ENCODE measurements around the gene OXCT2. TPM values are rescaled to one million over a fixed set of nuclear protein-coding genes. Genes with fewer than 3 reads are reported as not detected.
"Not testable (repeated sequence)": the region's sequence is repeated elsewhere in the genome, so short reads cannot be mapped to it uniquely, and the experiment has no call there.

The OXCT2 gene
- total RNA-seq (2016; rRNA removed; fragmentation: Illumina TruSeq; extraction: Trizol) (0.33 TPM in 1 of 2 replicates, not detected in the other), polyA plus RNA-seq (2011; rRNA removed) (0.21 and 0.26 TPM in 2 replicates), polyA minus RNA-seq (2011; rRNA and poly(A)+ RNA removed; ENCODE audit: low replicate concordance) (0.22 and 1.3 TPM in 2 replicates), Bru-seq, nascent RNA (percentile 35 among the genes with signal in this experiment), BruChase-seq, experiment 1, labeled RNA remaining after a 6-hour chase (percentile 43 among the genes with signal in this experiment), BruChase-seq, experiment 2, labeled RNA remaining after a 2-hour chase (percentile 36 among the genes with signal in this experiment)
- not detected in 2 replicates for total RNA-seq (2016; cell fraction: cytosol; rRNA removed; fragmentation: Illumina TruSeq; extraction: Trizol; ENCODE audit: low read depth)
- 0.43 TPM in 1 of 2 replicates, not detected in the other for total RNA-seq (2016; cell fraction: insoluble cytoplasmic fraction; rRNA removed; fragmentation: Illumina TruSeq; extraction: Trizol)
- 0.12 and 0.17 TPM in 2 replicates for total RNA-seq (2016; cell fraction: membrane; rRNA removed; fragmentation: Illumina TruSeq; extraction: Trizol)
- total RNA-seq (2016; cell fraction: nucleus; rRNA removed; fragmentation: Illumina TruSeq; extraction: Trizol): 0.22 and 0.34 TPM in 2 replicates
- polyA plus RNA-seq (2011; cell fraction: cytosol; rRNA removed): 0.18 and 0.31 TPM in 2 replicates
- 1.2 and 1.7 TPM in 2 replicates for polyA plus RNA-seq (2011; cell fraction: nucleus; rRNA removed)
- 0.25 TPM in 2 replicates for polyA plus RNA-seq (2012)
- not detected in 2 replicates for polyA plus RNA-seq (2016; cell fraction: cytosol; fragmentation: Illumina TruSeq; extraction: Trizol; ENCODE audit: low read depth)
- 0.29 TPM in 1 of 2 replicates, not detected in the other for polyA plus RNA-seq (2016; cell fraction: insoluble cytoplasmic fraction; fragmentation: Illumina TruSeq; extraction: Trizol; ENCODE audit: low read depth)
- polyA plus RNA-seq (2016; cell fraction: membrane; fragmentation: Illumina TruSeq; extraction: Trizol; ENCODE audit: low read depth): not detected in 2 replicates
- 0.93 and 1.2 TPM in 2 replicates for polyA plus RNA-seq (2016; cell fraction: nucleus; fragmentation: Illumina TruSeq; extraction: Trizol; ENCODE audit: insufficient read depth, low read depth)
- 0.30 TPM in 1 of 2 replicates, not detected in the other for polyA minus RNA-seq (2011; cell fraction: cytosol; rRNA and poly(A)+ RNA removed)
- 0.64 and 0.99 TPM in 2 replicates for polyA minus RNA-seq (2011; cell fraction: nucleus; rRNA and poly(A)+ RNA removed)
- long read RNA-seq, experiment 1, partial matches to known transcripts: 0 of 1 reads
- long read RNA-seq, experiment 1, other reads (novel, unspliced or antisense): 0 of 1 reads
- long read RNA-seq, experiment 2: 0 reads

DNA sequence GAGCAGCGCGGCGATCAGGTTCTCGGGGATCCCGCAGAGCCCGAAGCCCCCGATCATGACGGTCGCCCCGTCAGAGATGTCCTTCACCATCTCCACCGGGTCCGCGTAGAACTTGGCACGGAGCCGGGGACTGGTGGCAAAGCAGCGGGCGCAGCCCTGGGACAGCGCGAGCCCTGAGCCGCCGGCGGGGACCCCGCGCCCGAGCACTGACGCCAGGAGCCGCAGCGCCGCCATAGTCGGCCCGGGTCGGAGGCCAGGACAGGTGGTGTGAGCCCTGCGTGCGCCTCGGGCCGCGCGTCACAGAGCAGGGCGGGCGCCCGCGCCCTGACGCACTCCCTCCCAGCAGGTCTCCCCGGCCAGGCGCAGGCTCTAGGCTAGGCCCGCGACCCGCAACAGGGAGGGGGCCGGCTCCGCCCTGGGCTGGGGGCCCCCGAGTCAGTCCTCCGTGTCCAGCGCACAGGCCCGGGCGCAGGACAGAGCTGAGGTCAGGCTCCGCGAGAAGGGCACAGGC lies at the start of gene OXCT2:
TSS of gene OXCT2 (minus strand) at position 327 of the 511 bp plus-strand sequence. CDS start at position 234, 93 bp downstream.
- POLR2A ChIA-PET; DNase-seq (ENCODE audit: low spot score); H2AFZ ChIP-seq (ENCODE audit: low read length); in situ Hi-C loops (cut with HindIII; ENCODE audit: extremely low pct_ligation_motif_present, low pct_unique_long_range_greater_than_20kb); intact Hi-C loops (cut with micrococcal nuclease; ENCODE audit: unreplicated experiment); H3K36me3 ChIP-seq (replicated peaks in 1 of 2; ENCODE audit: control insufficient read depth in 1 of 2, insufficient read depth in 2 of 2, low read length in 2 of 2); H4K20me1 ChIP-seq (ENCODE audit: insufficient read depth, low read length); H3K9ac ChIP-seq (ENCODE audit: insufficient read depth, low read depth, low read length); FAIRE-seq; H3K27me3 ChIP-seq (ENCODE audit: control insufficient read depth in 1 of 2, insufficient read depth in 2 of 2, low read length in 2 of 2); BruUV-seq (replicated peaks); H3K79me2 ChIP-seq (ENCODE audit: insufficient read depth, low read length); H3K27ac ChIP-seq (ENCODE audit: extremely low read length, insufficient read depth, low read length); CTCF ChIA-PET (ENCODE audit: low intra/inter-chr PET ratio, low total read pairs); H3K9me3 ChIP-seq (ENCODE audit: low read length); ATAC-seq: not testable (repeated sequence)
- Histone ChIP-seq H3K4me2 (ENCODE audit: low read depth, low read length) (peak within 1 kb of the TSS; percentile 51; the same call in 1 of the 2 replicates), H3K4me3 (replicated peaks in 1 of 3; ENCODE audit: insufficient read depth in 1 of 3, low read depth in 2 of 3, low read length in 3 of 3) (peak within 1 kb of the TSS in 1 of 3 experiments; percentile 26; a peak in 1 of 6 replicates), H3K4me1 (ENCODE audit: insufficient read depth, low read length) (peaks cover 16% of the 10 kb centered on the region; the same call in 1 of the 2 replicates)
- no CpG with 5 or more reads among the region's 57 CpGs for WGBS (ENCODE audit: low lambda C conversion rate)
